ENCODE results near the gene TMEM200B. TPM values are rescaled to one million over a fixed set of nuclear protein-coding genes. Genes with fewer than 3 reads are reported as not detected.

The TMEM200B gene
- polyA plus RNA-seq, 2 of the 4 experiments (the other 2 are of a cell fraction) = 0.08 to 0.37 TPM

GRCh38 chr1:29162476-29163138 is 38.9 kb upstream of the TMEM200B start:
- ATAC-seq = no peak
- WGBS (ENCODE audit: missing lambda C conversion rate) = 82% methylated on average over 9 of the region's 9 CpGs
- Histone ChIP-seq H3K9me3 (no peaks in the 10 kb centered on the region), H3K27ac (no peak overlapping the region), H3K4me1 (peaks cover 9% of the 10 kb centered on the region; the same call in 1 of the 3 replicates), H3K4me3 (no peak overlapping the region), H3K4me2 (no peak overlapping the region)
- ChIA-PET CTCF (no interaction called here), POLR2A (no interaction called here)
- FAIRE-seq = no peak
- TF ChIP-seq NFE2L2 (conservative IDR thresholded peaks at IDR 0.05; ENCODE audit: low read length) = no peak
- TF ChIP-seq HDAC2 (IDR thresholded peaks at IDR 0.05) = no peak
- no peak for TF ChIP-seq CBX8 (IDR thresholded peaks at IDR 0.05)
- no peak for TF ChIP-seq PHF8 (IDR thresholded peaks at IDR 0.05; ENCODE audit: borderline replicate concordance, low read depth)
- TF ChIP-seq, protein P1, sequence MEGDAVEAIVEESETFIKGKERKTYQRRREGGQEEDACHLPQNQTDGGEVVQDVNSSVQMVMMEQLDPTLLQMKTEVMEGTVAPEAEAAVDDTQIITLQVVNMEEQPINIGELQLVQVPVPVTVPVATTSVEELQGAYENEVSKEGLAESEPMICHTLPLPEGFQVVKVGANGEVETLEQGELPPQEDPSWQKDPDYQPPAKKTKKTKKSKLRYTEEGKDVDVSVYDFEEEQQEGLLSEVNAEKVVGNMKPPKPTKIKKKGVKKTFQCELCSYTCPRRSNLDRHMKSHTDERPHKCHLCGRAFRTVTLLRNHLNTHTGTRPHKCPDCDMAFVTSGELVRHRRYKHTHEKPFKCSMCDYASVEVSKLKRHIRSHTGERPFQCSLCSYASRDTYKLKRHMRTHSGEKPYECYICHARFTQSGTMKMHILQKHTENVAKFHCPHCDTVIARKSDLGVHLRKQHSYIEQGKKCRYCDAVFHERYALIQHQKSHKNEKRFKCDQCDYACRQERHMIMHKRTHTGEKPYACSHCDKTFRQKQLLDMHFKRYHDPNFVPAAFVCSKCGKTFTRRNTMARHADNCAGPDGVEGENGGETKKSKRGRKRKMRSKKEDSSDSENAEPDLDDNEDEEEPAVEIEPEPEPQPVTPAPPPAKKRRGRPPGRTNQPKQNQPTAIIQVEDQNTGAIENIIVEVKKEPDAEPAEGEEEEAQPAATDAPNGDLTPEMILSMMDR (IDR thresholded peaks at IDR 0.05) = no peak
- TF ChIP-seq ELK1 (IDR thresholded peaks at IDR 0.05; ENCODE audit: low read depth, low read length) = no peak
- no peak for TF ChIP-seq TP53 (CRISPR knock-in tag; IDR thresholded peaks at IDR 0.05)
- DNase-seq (ENCODE audit: low read depth in 1 of 2, low spot score in 1 of 2) = no peak

- CTCF ChIA-PET = interaction anchor here (0.7 kb wide), 1 partner anchor 16 kb away, joined by 3 read pairs; no protein-coding TSS in a partner anchor
- ATAC-seq = no peak
- Histone ChIP-seq H3K4me2 (no peak overlapping the region), H3K4me1 (peaks cover 9% of the 10 kb centered on the region; the same call in 1 of the 3 replicates), H3K9me3 (no peaks in the 10 kb centered on the region), H3K4me3 (no peak overlapping the region), H3K27ac (no peak overlapping the region)
- no peak for FAIRE-seq
- TF ChIP-seq RFX5 (IDR thresholded peaks at IDR 0.05) (no peak), MAX (IDR thresholded peaks at IDR 0.05) (no peak), CBX2 (IDR thresholded peaks at IDR 0.05; ENCODE audit: borderline replicate concordance, low read depth) (no peak), HOXA7 (CRISPR knock-in tag; IDR thresholded peaks at IDR 0.05) (no peak), HOXB13 (CRISPR knock-in tag; IDR thresholded peaks at IDR 0.05; ENCODE audit: low read depth) (no peak), NFE2L2 (conservative IDR thresholded peaks at IDR 0.05; ENCODE audit: low read length) (no peak), CBX8 (IDR thresholded peaks at IDR 0.05) (no peak), ATOH8 (CRISPR knock-in tag; IDR thresholded peaks at IDR 0.05; ENCODE audit: low read depth) (no peak), RARB (CRISPR knock-in tag; IDR thresholded peaks at IDR 0.05) (no peak), SREBF2 (IDR thresholded peaks at IDR 0.05) (no peak), MAFK (IDR thresholded peaks at IDR 0.05; ENCODE audit: partially characterized antibody) (no peak), TFCP2L1 (CRISPR knock-in tag; IDR thresholded peaks at IDR 0.05) (no peak), FOSB (CRISPR knock-in tag; IDR thresholded peaks at IDR 0.05) (no peak)
- no peak for DNase-seq (ENCODE audit: low read depth in 1 of 2, low spot score in 1 of 2)
- 68% methylated on average over 4 of the region's 4 CpGs for WGBS (ENCODE audit: missing lambda C conversion rate)
- POLR2A ChIA-PET = no interaction called here
Measured at GRCh38 chr1:29162025-29162424, 38.3 kb upstream of the TMEM200B start.

DNA sequence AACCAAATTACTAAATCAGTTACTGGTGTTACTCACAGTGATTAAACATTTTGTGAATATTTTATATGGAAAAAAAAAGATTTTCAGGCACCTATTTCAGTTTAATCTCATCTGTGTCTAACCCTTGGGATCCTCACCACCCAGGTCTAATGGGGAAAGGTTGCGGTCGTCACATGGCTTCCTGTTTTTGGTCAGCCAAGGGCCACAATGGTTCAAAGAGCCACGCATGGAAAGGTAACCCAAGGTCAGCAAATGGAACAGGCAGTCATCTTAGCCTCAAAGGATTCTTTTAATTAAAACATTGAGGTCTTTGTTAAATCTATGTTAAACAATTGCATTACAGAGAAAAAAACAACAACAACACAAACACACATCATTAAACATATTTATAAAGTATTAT is 36.1 kb upstream of the TMEM200B start:
- H3K27ac ChIP-seq = no peak overlapping the region
- CTCF ChIA-PET = interaction anchor here (1.9 to 2.0 kb wide), 2 partner anchors 22 to 43 kb away, joined by 5 to 8 read pairs; partner anchors contain the start of gene SRSF4
- no peaks in the 10 kb centered on the region for H3K9me3 ChIP-seq
- no peak overlapping the region for H3K4me3 ChIP-seq
- whole genome bisulfite sequencing (ENCODE audit: missing lambda C conversion rate) = 92% methylated on average over 3 of the region's 3 CpGs
- no peak for DNase-seq (ENCODE audit: low read depth in 1 of 2, low spot score in 1 of 2)
- no peak for FAIRE-seq
- ATAC-seq = no peak
- TF ChIP-seq NPAS2 (CRISPR knock-in tag; IDR thresholded peaks at IDR 0.05; ENCODE audit: borderline replicate concordance) = no peak
- no peak for TF ChIP-seq ZSCAN20 (CRISPR knock-in tag; IDR thresholded peaks at IDR 0.05)
- TF ChIP-seq REST (IDR thresholded peaks at IDR 0.05) = no peak
- POLR2A ChIA-PET = no interaction called here
- H3K4me2 ChIP-seq = no peak overlapping the region
- H3K4me1 ChIP-seq = peaks cover 13% of the 10 kb centered on the region; the same call in 2 of the 3 replicates

All from A549 (cell line).